Measurements from ENCODE around the gene FBXW2.
"Not testable (repeated sequence)": the region's sequence is repeated elsewhere in the genome, so short reads cannot be mapped to it uniquely, and the experiment has no call there.

DNA sequence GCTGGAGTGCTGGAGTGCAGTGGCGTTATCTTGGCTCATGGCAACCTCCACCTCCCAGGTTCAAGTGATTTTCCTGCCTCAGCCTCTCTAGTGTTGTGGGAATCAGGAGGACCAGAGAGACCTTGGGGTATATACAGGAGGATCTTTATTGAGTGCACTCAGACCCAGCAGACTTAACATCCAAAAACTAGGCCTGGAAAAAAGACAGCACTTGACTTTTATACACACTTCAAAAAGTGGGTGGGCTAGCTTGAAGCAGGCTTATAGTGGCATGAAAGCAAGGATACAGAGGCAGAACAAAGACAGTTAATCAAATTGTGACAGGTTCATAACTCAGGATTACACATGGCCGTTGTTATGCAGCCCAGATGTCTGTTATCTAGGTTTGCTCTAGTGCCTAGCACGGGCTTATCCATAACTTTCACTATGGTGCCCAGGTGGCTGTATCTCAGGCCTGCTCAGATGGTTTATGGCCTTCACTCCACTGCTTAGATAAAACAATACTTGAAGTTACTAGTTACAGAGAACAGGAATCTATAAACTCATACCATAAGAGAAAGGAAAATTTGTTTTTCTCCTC is 11.7 kb upstream of the FBXW2 start:
- TF ChIP-seq, protein P1, sequence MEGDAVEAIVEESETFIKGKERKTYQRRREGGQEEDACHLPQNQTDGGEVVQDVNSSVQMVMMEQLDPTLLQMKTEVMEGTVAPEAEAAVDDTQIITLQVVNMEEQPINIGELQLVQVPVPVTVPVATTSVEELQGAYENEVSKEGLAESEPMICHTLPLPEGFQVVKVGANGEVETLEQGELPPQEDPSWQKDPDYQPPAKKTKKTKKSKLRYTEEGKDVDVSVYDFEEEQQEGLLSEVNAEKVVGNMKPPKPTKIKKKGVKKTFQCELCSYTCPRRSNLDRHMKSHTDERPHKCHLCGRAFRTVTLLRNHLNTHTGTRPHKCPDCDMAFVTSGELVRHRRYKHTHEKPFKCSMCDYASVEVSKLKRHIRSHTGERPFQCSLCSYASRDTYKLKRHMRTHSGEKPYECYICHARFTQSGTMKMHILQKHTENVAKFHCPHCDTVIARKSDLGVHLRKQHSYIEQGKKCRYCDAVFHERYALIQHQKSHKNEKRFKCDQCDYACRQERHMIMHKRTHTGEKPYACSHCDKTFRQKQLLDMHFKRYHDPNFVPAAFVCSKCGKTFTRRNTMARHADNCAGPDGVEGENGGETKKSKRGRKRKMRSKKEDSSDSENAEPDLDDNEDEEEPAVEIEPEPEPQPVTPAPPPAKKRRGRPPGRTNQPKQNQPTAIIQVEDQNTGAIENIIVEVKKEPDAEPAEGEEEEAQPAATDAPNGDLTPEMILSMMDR (IDR thresholded peaks at IDR 0.05) = not testable (repeated sequence)
- TF ChIP-seq POLR2A (IDR thresholded peaks at IDR 0.05) = not testable (repeated sequence)

Data from adrenal gland (tissue), 5 donors.